ENCODE results near the gene INO80B.
"Not testable (repeated sequence)": the region's sequence is repeated elsewhere in the genome, so short reads cannot be mapped to it uniquely, and the experiment has no call there.

The INO80B gene

DNA sequence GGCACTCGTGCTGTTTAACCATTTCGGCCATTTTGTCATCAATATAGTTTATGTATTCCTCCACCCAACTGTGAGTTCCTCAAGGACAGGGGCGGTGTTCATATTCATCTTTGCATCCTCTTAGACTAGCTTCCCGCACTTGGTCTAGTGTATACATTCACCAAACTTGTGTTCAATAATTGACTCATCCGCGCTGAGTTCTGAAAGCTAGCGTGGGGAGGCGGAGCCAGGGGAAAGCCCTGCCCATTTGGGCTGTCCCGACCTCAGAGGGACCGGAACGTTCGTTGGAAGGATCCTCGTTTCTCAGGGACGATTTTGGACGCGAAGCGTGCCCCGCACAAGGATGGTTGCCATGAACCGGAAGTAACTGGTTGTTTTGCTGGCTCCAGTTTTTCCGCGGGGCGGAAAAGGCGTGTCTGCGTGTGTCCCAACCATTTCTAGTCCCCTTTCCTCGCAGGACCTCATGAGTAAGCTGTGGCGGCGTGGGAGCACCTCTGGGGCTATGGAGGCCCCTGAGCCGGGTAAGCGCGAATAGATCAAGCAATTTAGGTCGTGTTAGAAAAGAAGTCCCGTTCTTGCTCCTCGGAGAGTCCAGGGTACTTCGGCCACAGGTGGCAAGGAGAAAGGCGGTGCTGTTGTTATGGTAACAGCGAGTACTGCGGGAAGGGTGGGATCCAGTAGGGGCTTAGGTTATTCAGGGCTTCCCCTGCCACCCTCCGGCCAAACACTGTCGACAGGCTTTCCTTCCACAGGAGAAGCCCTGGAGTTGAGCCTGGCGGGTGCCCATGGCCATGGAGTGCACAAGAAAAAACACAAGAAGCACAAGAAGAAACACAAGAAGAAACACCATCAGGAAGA, at the start of gene INO80B:
Gene INO80B, plus strand, starts transcription at position 434 of the 858 bp plus-strand sequence. Its CDS starts 30 bp downstream, at position 464.
- DNase-seq (ENCODE audit: low read depth in 3 of 3, low spot score in 1 of 3), result peak; percentile 92 to 98 (median 93)

DNA sequence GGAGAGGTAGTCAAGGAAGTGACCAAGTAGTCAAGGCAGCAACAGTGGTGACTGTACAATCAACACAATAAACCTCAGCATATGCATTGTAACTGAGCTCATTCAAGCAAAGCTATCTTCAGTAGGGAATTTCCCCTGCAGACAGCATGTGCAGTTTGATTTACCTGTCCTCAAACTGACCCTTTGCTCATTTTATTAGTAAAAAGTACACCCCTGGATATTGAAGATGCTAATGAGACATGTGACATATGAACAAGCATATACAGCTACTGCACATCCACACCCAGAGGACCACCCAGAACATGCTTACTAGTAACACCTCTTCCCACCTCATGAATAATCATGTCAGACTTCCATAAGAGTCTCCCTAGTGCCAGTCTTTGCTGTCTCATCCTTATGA, 48.9 kb upstream of the INO80B start:
- DNase-seq (ENCODE audit: low read depth in 3 of 3, low spot score in 1 of 3), result no peak

DNA sequence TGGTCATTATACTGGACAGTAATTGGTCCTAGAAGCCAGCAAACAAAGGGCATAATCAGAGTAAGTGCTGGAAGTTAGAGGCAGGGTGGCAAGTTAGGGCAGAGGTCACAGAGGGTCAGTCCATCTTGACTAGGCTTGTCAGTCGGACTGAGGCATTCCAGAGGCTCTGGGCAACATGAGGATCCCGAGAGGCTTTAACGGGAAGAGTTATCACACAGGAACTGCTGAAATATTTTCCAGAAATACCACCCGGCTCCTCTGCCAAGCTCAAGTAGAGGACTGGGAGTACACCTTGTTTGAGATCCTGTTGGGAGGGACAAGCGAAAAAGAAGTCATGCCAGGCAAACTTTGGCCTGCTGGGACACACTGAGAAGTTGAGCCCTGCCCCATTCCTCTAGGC, 47.2 kb upstream of the INO80B start:
- DNase-seq (ENCODE audit: low read depth in 3 of 3, low spot score in 1 of 3), result no peak

DNA sequence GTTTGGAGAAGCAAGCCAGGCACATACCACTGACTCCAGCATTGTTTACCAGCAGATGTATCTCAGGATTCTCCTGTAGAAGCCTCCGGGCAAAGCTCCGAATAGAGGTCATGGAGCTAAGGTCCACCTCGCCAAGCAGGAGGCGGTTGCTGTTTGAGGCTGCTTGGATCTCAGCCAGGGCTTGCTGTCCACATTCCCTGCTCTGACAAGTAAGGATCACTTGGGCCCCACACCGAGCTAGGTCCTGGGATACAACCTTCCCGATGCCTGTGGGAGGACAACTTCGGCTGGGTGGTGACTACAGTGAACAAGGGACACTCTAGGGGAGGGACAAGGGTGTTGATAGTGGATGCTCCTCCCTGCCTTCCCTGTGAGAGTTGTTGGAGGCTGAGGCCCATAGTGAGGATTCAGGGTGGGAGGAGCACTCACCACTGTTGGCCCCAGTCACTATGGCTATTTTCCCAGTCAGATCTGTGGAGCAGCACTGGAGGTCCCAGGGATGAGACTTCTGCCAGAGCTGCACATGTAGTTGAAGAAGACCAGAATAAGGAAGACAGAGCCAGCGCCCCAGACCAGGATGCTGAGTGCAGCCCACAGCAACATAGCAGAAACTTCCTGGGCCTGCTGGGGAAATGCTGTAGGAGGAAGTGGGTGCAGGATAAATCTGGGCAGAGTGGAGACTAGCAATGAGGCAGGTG, 41.7 kb upstream of the INO80B start:
- DNase-seq (ENCODE audit: low read depth in 3 of 3, low spot score in 1 of 3), result no peak

DNA sequence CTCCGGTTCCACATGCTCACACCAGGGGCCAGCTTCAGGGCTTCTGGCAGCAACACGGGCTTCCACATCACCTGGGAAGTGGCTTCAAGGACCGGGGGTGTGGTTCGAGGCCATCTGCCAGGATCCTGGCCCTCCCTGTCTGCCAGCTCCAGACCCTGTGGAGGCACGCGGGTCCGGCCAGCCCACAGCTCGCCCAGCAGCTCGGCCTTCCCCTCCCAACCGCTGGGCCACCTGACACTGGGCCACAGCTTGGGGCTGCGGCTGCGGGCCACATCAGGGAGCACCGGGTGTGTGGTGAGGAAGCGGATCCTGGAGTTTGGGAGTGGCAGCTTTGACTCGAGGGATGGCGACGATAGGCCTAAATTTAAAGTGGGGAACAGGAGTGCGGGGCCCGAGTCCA, 40.4 kb upstream of the INO80B start:
- DNase-seq (ENCODE audit: low read depth in 3 of 3, low spot score in 1 of 3), result no peak

DNA sequence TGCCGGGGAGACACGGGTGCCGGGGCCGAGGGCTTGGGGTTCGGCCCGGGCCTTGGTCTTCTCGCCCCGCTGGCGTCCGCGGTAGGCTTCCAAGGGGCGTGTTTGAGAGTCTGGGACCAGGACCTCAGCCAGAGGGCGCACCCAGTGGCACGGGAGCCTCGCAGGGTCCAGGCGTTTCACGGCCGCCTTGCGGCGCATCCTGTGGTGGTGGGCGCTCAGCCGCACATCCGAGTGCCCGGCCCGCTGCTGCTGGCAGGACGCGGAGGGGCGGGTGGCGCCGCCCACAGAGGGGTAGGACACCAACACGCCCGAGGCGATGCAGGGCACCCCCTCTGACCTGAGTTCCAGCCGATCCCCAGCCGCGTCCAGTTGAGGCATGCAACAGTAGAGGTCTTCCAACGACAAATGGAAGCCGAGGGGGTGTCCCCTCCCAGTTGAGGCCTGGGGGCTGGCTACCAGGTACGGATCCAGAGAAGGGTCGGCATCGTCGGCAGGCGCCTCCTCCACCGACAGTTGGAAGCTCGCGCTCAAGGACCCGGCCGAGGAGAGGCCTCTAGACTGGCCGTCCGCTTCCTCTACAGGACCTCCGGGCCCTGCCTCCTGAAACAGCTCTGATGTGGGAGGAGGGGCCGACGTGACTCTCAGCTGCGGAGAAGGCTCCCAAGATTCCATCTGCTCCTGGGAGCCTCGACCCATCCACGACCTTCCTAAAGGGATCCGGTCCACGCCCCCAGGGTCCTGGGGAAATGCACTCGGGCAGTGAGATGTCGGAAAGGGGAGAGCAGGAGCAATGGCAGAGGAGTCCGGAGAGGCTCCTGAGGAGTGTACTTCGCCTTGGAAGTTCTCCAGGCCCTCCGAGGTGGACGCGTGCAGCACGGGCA, 39.8 kb upstream of the INO80B start:
- no peak for DNase-seq (ENCODE audit: low read depth in 3 of 3, low spot score in 1 of 3)

DNA sequence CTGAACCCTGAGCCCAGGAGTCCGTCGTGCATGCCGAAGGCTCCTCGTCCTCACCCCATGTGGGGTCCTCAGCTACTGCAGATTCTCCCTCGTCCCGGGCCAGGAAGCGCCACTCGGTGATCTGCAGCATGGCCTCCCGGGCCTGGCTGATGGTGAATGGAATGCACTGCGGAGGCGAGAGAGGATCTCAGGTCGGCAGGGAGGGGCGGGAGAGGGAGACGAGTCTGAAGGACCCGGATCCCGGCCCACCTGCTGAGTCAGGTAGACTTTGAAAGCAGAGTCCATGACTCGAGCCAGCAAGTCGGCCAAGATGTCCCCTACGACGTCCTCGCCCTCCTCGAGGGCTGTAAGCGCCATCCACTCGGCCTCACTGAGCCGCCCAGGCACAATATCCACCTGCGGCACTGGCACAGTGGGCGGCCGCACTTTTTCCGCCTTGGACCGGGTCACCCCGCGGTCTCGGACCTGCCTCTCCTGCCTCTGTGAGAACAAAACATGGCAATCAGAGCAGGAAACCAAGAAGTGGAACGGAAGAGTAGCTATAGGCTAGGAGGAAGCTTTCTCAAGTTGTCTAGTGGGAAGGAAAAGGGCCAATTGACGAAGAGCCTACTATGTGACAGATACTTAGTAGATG, 39.0 kb upstream of the INO80B start:
- DNase-seq (ENCODE audit: low read depth in 3 of 3, low spot score in 1 of 3), result no peak

DNA sequence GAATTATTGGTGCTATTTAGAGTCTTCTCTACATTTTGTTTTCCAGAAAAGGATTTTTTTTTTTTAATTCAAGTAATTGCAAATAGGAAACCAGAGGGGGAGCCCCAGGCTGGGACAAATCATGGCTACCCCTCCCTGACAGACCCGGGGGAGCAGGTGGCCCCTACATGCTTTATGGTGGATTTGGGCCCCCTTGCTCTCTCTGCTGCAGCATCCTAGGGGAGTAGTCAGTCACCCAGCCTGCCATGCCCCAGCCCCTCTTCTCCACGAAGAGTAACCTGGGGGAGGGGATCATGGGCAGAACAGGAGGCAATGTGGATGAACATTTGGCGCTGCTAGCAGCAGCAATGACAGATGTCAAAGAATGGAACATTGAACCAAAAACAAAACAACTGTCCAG, 38.1 kb upstream of the INO80B start:
- DNase-seq (ENCODE audit: low read depth in 3 of 3, low spot score in 1 of 3), result no peak

DNA sequence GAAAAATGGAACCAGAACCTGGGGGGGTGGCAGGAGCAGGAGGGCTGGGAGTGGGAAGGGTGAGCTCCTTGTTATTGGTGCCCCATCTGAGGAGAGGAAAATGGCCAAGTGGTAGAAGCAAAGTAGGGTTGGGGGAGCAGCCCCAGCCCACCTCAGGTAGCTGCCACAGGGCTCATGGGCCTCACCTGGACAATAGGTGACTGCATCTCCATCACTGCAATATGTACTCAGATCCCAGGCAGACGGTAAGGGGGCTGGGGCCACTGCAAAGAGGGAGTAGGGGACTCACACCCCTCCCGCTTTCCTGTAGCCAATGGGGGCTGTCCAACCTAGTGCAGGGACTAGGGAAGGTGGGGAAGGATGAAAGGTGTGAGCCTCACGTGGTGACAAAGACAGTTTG, 37.7 kb upstream of the INO80B start:
- no peak for DNase-seq (ENCODE audit: low read depth in 3 of 3, low spot score in 1 of 3)

DNA sequence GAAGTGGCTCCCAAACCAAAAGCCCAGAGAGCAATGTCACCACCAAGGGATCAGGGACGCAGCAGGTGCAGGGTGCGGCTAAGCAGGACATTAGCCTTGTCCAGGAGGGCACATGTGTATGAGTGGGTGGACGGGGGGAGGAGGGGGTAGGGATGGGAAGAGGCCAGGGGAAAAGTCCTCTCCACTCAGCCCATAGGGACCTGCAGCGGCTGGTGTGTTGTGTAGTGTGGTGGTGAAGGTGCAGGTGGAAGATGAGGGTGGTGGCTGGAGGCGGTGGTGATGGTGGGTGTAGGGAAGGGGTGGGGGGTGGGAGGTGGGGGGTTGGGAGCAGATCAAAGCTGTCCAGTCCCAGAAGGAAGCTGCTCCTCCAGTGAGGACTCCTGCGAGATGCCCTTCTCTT, 37.1 kb upstream of the INO80B start:
- DNase-seq (ENCODE audit: low read depth in 3 of 3, low spot score in 1 of 3), result no peak

DNA sequence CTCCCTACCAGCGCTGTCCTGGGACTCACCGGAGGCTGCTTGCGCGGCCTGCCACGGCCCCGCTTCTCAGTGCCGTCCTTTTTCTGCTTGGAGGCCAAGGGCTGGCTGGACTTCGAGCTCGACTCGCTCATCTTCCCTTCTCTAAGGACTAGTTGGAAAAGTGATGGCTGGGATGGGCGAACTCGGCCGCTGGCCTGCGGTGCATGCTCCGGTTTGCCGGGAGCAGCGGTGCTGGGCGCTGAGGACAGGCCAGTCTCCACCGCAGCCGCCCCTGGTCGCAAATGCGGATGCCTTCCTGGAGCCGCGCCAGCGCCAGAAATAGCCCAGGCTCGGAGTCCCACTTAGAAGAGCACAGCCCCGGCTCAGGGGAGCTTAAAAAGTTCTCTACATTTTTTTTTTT, 36.6 kb upstream of the INO80B start:
- DNase-seq (ENCODE audit: low read depth in 3 of 3, low spot score in 1 of 3), result no peak

DNA sequence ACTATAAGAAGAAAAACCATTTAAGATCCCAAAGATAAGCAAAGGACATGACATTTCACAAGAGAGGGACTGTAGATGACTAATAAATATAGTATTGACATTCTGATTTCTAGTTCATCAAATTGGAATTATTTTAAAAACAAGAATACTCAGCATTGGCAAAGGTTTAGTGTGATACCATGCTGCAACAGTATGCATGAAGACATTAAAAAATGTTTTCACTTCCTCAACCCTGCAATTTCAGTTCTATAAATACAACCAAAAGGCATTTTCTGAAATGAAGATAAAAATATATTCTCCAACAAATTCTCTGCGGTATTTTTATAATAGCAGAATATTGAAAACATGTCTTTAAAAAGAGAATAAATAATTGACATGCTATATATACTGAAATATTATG, 35.5 kb upstream of the INO80B start:
- no peak for DNase-seq (ENCODE audit: low read depth in 3 of 3, low spot score in 1 of 3)

DNA sequence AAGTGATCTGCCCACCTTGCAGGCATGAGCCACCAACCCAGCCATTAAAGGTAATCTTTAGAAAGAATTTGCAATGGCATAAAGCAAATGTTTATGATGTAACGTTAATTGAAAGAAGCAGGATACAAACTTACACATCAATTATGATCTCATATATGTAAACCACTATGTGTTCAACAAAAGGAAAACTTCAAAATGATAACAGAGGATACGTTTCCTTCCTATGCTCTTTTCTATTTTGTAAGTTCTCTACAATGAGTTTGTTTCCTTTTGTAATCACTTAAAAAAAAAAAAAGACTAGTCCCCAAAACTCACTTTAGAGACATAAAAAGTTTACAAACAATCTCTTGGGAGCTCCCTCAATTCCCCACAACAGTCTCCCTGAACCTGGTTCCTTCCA, 34.9 kb upstream of the INO80B start:
- DNase-seq (ENCODE audit: low read depth in 3 of 3, low spot score in 1 of 3), result no peak

DNA sequence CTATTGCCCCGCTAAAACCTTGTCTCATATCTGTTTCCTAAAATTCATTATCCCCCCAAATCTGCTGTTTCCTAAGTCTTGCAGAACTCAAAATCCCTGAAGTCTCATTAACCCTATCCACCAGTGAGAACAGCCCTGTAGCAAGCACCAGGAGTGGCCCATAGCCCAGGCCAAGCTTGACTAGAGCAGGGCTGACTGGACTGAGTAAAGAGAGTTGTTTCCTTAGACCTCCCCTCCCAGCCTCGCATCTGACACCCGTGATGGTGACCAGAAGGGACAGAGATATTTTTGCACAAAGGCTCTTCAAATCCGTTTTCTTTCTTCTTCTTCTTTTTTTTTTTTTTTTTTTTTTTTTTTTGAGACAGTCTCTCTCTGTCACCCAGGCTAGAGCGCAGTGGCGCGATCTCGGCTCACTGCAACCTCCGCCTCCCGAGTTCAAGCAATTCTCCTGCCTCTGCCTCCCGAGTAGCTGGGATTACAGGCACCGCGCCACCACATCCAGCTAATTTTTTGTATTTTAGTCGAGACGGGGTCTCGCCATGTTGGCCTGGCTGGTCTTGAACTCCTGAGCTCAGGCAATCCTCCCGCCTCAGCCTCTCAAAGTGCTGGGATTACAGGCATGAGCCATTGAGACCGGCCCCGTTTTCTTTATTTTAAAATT, 34.3 kb upstream of the INO80B start:
- not testable (repeated sequence) for DNase-seq (ENCODE audit: low read depth in 3 of 3, low spot score in 1 of 3)

DNA sequence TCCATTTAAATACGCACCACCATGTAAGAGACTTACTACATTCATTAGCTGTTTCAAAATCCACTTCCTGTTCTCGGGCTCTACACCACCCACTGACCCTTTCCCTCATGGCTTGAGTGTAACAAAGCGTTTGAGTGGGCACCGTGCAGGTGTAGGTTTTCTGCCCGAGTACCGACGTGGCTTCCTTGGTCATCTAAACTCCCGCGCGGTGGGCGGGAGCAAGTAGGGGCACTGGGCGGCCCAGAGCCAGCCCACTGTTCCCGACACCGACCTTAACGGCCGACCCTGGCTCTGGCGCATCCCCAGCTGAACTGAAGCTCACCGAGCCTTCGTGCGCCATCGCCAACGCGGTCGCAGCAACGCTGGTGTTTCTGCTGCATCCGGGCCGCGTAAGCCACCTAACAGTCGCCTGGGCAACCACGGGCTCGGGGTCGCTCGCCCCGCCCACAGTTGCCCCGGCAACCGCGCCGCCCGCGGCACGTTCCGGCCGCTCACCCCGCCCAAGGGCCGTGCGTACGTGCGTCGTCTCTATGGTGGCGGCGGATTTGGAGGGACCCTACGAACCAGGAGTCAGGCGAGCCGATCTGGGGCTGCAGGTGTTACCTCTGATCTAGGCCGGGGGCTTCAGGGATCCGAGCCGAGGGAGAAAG, 33.5 kb upstream of the INO80B start, which contains the start of the genes C2orf81 and WDR54:
Gene C2orf81, minus strand, starts transcription at position 399 of the 650 bp plus-strand sequence. Its CDS starts 59 bp downstream, at position 340.
Gene WDR54, plus strand, starts transcription at position 510 of the 650 bp plus-strand sequence. CDS start 424 bp downstream, outside the sequence.
- peak; percentile 81 to 91 (median 86) for DNase-seq (ENCODE audit: low read depth in 3 of 3, low spot score in 1 of 3)

DNA sequence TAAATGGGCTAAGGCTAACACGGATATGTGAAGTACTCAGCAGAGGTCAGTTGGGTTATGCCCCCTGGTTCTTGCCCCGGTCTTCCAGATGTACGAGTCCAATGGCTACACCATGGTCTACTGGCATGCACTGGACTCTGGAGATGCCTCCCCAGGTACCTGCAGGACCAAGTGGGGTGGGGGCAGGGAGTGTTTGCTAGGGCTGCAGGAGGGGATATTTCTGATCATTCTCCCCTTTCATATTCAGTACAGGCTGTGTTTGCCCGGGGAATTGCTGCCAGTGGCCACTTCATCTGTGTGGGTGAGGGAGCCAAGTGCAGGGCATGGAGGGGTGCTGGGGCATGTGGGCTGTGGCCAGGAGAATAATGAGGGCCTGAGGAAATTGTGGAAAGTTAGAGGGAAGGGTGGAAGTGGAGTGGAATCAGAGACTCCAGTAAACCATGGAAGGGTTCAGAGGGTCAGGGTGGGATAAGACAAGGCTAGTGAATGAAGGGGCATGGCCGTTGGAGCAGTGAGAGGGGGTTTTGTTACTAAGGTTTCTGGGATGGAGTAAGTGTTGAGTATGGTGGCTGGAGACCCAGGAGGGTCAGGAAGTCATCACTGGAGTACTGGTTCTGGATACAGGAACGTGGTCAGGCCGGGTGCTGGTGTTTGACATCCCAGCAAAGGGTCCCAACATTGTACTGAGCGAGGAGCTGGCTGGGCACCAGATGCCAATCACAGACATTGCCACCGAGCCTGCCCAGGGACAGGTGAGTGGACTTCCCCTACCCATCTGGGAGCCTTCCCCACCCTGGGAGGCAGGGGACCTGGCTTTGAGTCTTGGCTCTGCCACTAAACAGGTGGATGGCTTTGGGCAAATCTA, 31.4 kb upstream of the INO80B start:
- no peak for DNase-seq (ENCODE audit: low read depth in 3 of 3, low spot score in 1 of 3)

DNA sequence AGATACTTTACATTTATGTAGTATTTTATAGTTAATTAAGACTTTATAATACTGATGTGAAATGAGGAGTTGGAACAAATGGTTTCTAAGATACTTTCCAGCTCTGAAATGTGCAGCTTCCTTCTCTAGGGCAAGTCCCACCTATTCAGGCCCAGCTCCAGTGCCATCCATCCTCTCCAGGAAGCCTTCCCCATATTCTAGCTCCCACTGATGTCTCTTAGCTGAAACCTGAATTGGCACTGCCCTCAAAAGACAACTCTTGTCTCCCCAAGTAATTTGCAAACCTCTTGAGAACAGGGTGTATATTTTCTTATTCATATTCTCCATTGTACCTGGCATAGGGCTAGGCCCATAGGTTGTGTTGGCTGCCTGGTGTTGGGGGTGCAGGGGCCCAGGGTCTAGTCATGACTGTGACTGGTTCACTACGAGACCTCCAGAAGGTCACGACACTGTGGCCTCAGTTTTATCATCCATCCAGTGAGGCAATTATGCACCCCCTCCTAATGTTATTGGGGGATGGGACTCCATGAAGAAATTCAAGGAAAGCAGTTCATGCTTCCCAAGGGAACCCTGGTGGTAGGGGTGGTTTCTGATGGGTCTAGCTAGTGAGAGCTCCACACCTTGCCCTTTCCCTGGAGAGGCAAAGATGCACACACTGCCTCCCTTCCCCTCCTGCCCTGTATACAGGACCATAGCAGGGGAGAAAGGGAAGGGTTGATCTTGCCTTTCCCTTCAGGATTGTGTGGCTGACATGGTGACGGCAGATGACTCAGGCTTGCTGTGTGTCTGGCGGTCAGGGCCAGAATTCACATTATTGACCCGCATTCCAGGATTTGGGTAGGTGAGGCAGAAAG, 30.5 kb upstream of the INO80B start:
- DNase-seq (ENCODE audit: low read depth in 3 of 3, low spot score in 1 of 3), result no peak

DNA sequence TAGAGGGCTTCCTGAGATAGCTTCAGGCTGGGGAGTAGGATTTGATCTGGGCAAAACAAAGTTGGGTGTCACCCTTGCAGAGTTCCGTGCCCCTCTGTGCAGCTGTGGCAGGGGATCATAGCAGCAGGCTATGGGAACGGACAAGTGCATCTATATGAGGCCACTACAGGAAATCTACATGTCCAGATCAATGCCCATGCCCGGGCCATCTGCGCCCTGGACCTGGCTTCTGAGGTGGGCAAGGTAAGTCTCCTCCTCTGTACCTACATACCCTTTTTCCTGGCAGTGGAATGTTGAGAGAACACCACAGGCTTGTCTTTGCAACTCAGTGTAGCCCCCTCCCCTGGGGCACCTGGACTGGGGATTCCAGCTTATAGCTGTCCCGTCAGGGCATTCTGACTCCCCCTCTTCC, 29.9 kb upstream of the INO80B start:
- DNase-seq (ENCODE audit: low read depth in 3 of 3, low spot score in 1 of 3), result no peak

Measured in stimulated activated CD4-positive, alpha-beta T cell treated with anti-CD3 and anti-CD28 coated beads, TNF-alpha, amount 100 ng/mL, for 1 hour (primary cell).